Measurements from ENCODE around the gene DLG2.

GRCh38 chr11:85118151-85118550 lies 509.0 kb downstream of the DLG2 start:
- no peak for TF ChIP-seq CTCF (conservative IDR thresholded peaks at IDR 0.05 in 1 of 2, IDR thresholded peaks at IDR 0.05 in 1 of 2; ENCODE audit: extremely low read depth in 1 of 2, insufficient read depth in 1 of 2, low read depth in 1 of 2, low read length in 2 of 2)
- no peak for TF ChIP-seq EZH2 (IDR thresholded peaks at IDR 0.05; ENCODE audit: borderline replicate concordance, low read length)
